K562 (cell line): ENCODE data around the gene ADAT3. TPM values are rescaled to one million over a fixed set of nuclear protein-coding genes. Genes with fewer than 3 reads are reported as not detected.

ENCODE experiments used
- CBFA2T3 ChIP-seq: fragments of 450-650 bp; IDR thresholded peaks from 2 replicates; pipeline ENCODE4 v1.6.1; 2017
- EHMT2 ChIP-seq: fragments of 450-650 bp; IDR thresholded peaks from 2 replicates; pipeline ENCODE4 v1.6.1; 2018; ENCODE audit warnings: antibody characterized with exemption
- KLF6 ChIP-seq: fragments of 250-450 bp; sonication (Bioruptor Pico); IDR thresholded peaks from 2 replicates; pipeline ENCODE4 v1.4.0; 2020; ENCODE audit warnings: mild to moderate bottlenecking, moderate library complexity, borderline replicate concordance
- PPARD ChIP-seq: fragments of 250-450 bp; sonication (Bioruptor Pico); IDR thresholded peaks from 2 replicates; pipeline ENCODE4 v1.8.0; 2022; ENCODE audit warnings: inconsistent platforms, mild to moderate bottlenecking, moderate library complexity
- WHSC1 ChIP-seq: IDR thresholded peaks from one replicate; pipeline ENCODE4 v1.6.1; 2012; ENCODE audit warnings: low read length, control low read depth, inconsistent platforms
- ZNF717 ChIP-seq: fragments of 250-450 bp; sonication (Bioruptor Pico); IDR thresholded peaks from 2 replicates; pipeline ENCODE4 v1.5.0; 2021
- ZNF75A ChIP-seq: fragments of 450-650 bp; formaldehyde crosslinking; IDR thresholded peaks from 2 replicates; pipeline ENCODE4 v1.4.0; 2020; ENCODE audit warnings: mild to moderate bottlenecking
- ZNF79 ChIP-seq: fragments of 250-450 bp; sonication (Bioruptor Pico); IDR thresholded peaks from 2 replicates; pipeline ENCODE4 v1.4.0; 2020; ENCODE audit warnings: low read depth, mild to moderate bottlenecking, moderate library complexity
- polyA plus RNA-seq, 8 experiments: library from polyadenylated mRNA; depleted of rRNA in 4 of 8; stranded (reverse) in 5 of 8; unstranded in 3 of 8; fragments of >200 nt; fragmentation: Nextera tagmentation in 2 of 8; fragmentation: Illumina TruSeq in 1 of 8; extraction: Ambion mirVana in 2 of 8; extraction: Trizol in 1 of 8; gene quantifications; 2 replicates each; pipeline versions ENCODE4 v1.2.1 to v1.2.3, GENCODE V29; 2011 to 2014; ENCODE audit warnings: inconsistent platforms in 1 of 8, missing spikeins in 1 of 8
- total RNA-seq, 7 experiments: library from RNA; depleted of rRNA in 6 of 7; stranded (reverse); fragments of >200 nt in 6 of 7; fragmentation: Illumina TruSeq in 2 of 7; extraction: Trizol in 2 of 7; gene quantifications; 2 replicates each; pipeline versions ENCODE4 v1.2.1 to v1.2.3, GENCODE V29; 2011 to 2021; ENCODE audit warnings: low replicate concordance in 1 of 7
- TF ChIP-seq, protein P1 (sequence below), 3 experiments: IDR thresholded peaks in 2 of 3; conservative IDR thresholded peaks in 1 of 3; 2 replicates each; pipeline ENCODE4 v1.5.1; 2011 to 2012; ENCODE audit warnings: low read length in 3 of 3, mild to moderate bottlenecking in 3 of 3, control low read depth in 2 of 3, improper control_type of control experiment in 1 of 3, inconsistent platforms in 1 of 3, low read depth in 1 of 3, mixed read lengths in 1 of 3, moderate library complexity in 1 of 3; ENCODE audit not compliant: insufficient read depth in 2 of 3
- TF ChIP-seq, protein P2 (sequence below): sonication (generic); formaldehyde crosslinking; IDR thresholded peaks from 2 replicates; pipeline ENCODE4 v1.8.0; 2022; ENCODE audit warnings: mild to moderate bottlenecking, missing genetic modification reagents

The ADAT3 gene
- total and polyA plus RNA-seq, 9 of the 15 experiments (the other 6 are each of a cell fraction or from before 2014, with no cell fraction given): 0.67 to 15.6 (median 7.8) TPM; not detected in 4

DNA sequence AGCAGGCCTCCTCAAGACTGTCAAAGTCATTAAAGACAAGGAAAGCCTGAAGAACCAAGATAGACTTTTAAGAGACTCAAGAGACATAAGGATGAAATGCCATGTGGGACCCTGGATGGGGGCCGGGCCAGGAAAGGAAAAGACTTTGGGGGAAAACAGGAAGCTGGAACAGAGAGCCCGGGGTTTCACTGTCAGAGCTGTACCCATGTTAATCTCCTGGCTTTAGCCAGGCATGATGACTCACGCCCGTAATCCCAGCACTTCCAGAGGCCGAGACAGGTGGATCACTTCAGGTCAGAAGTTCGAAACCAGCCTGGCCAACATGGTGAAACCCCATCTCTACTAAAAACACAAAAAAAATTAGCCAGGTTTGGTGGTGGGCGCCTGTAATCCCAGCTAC lies 36.2 kb upstream of the ADAT3 start (continued):
- no peak for TF ChIP-seq PPARD (CRISPR knock-in tag)
- TF ChIP-seq WHSC1: no peak
- TF ChIP-seq, protein P1, sequence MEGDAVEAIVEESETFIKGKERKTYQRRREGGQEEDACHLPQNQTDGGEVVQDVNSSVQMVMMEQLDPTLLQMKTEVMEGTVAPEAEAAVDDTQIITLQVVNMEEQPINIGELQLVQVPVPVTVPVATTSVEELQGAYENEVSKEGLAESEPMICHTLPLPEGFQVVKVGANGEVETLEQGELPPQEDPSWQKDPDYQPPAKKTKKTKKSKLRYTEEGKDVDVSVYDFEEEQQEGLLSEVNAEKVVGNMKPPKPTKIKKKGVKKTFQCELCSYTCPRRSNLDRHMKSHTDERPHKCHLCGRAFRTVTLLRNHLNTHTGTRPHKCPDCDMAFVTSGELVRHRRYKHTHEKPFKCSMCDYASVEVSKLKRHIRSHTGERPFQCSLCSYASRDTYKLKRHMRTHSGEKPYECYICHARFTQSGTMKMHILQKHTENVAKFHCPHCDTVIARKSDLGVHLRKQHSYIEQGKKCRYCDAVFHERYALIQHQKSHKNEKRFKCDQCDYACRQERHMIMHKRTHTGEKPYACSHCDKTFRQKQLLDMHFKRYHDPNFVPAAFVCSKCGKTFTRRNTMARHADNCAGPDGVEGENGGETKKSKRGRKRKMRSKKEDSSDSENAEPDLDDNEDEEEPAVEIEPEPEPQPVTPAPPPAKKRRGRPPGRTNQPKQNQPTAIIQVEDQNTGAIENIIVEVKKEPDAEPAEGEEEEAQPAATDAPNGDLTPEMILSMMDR (IDR thresholded peaks at IDR 0.05 in 2 of 3, conservative IDR thresholded peaks at IDR 0.05 in 1 of 3; ENCODE audit: insufficient read depth in 2 of 3, low read depth in 1 of 3, low read length in 3 of 3): no peak
- no peak for TF ChIP-seq ZNF79 (CRISPR knock-in tag)
- no peak for TF ChIP-seq KLF6 (CRISPR knock-in tag)
- TF ChIP-seq ZNF75A (CRISPR knock-in tag): no peak
- TF ChIP-seq, protein P2, sequence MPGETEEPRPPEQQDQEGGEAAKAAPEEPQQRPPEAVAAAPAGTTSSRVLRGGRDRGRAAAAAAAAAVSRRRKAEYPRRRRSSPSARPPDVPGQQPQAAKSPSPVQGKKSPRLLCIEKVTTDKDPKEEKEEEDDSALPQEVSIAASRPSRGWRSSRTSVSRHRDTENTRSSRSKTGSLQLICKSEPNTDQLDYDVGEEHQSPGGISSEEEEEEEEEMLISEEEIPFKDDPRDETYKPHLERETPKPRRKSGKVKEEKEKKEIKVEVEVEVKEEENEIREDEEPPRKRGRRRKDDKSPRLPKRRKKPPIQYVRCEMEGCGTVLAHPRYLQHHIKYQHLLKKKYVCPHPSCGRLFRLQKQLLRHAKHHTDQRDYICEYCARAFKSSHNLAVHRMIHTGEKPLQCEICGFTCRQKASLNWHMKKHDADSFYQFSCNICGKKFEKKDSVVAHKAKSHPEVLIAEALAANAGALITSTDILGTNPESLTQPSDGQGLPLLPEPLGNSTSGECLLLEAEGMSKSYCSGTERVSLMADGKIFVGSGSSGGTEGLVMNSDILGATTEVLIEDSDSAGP (CRISPR knock-in tag): no peak
- no peak for TF ChIP-seq ZNF717 (CRISPR knock-in tag)
- no peak for TF ChIP-seq EHMT2
- TF ChIP-seq CBFA2T3: no peak
